HG03558 (cell line): Measurements from ENCODE around the gene GCK.

ENCODE experiments used
- ATAC-seq: cut with Tn5 transposase; IDR thresholded peaks from one replicate; pipeline ENCODE4 v1.9.1; 2021; ENCODE audit warnings: moderate number of reproducible peaks; ENCODE audit not compliant: unreplicated experiment; ENCODE audit errors: extremely low read depth

GCK gene

GRCh38 chr7:44223362-44224079 lies 34.3 kb upstream of the GCK start:
- no peak for ATAC-seq

- ATAC-seq = no peak
Observed at GRCh38 chr7:44222776-44223261, 33.6 kb upstream of the GCK start.

GRCh38 chr7:44222074-44222473 lies 32.8 kb upstream of the GCK start:
- ATAC-seq = no peak

DNA sequence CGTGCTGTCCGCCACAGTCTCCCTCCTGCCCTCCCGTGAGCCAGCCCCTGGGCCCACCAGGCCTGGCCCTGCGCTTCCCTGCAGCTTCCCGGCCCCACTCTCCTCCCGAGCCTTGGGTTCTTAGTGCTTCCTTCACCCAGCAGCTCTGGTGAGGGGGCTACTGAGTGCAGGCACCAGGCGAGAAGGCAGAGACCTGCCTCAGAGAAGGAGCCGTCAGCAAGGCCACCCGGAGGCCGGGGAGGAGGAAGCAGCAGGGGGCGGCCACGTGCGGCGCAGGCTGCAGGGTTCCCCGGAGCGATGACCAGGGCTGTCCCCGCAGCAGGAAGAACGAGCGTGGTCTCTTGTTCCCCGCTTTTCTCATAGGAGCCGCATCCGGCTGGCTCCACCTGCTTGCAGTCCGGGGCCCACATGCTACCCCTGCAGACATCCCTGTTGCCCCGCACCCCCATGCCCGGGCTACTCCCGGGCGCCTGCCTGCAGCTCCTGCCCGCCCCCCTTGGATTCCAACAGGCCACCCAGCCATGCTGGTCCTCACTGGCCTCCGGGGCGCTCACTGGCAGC lies 32.1 kb upstream of the GCK start:
- ATAC-seq = no peak

- ATAC-seq = no peak
Observed at GRCh38 chr7:44220358-44221112, 31.3 kb upstream of the GCK start.

DNA sequence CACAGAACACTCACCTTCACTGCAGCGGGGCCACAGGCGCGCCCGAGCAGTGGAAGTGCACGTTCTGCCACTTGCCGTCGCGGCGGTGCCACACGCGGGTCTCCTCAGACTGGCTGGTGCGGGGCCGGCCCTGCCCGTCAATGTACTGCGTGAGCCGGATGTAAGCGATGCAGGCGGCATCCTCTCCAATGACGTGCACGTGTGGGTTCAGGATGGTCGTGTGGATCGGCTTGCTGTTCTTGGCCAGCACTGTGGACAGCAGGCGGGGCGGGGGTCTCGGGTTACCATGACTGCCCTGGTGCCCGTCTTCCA lies 30.8 kb upstream of the GCK start:
- ATAC-seq = no peak

DNA sequence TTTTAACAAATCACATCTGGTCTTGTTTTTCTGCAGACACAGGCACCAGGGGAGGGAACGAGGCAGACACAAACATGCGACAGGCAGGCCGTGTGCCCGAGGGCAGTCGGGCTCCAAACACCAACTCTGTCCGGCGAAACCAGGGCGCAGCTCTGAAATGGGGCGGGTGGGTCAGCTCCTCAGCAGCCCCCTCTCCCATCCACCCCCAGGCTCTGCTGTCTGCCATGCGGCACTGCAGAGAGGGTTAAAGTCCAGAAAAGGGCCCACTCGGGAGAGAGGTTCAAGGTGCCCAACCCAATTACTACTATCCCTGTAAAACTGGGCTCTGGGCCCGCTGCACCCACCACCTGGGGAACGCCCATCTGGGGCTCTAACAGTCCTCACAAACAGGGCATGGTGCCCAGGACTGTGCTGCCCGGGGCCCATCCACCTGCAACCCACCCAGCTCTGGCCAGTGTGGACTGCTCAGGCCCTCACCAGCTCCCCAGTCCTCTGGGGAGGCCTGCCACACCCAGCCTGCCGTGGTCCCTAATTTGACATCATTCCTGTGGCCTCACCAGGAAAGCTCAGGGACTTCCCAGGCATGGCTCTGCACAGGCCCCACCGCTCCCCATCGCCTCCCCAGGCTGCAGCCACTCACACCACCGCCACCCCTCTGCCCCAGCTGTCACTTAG lies 30.3 kb upstream of the GCK start:
- ATAC-seq = no peak

DNA sequence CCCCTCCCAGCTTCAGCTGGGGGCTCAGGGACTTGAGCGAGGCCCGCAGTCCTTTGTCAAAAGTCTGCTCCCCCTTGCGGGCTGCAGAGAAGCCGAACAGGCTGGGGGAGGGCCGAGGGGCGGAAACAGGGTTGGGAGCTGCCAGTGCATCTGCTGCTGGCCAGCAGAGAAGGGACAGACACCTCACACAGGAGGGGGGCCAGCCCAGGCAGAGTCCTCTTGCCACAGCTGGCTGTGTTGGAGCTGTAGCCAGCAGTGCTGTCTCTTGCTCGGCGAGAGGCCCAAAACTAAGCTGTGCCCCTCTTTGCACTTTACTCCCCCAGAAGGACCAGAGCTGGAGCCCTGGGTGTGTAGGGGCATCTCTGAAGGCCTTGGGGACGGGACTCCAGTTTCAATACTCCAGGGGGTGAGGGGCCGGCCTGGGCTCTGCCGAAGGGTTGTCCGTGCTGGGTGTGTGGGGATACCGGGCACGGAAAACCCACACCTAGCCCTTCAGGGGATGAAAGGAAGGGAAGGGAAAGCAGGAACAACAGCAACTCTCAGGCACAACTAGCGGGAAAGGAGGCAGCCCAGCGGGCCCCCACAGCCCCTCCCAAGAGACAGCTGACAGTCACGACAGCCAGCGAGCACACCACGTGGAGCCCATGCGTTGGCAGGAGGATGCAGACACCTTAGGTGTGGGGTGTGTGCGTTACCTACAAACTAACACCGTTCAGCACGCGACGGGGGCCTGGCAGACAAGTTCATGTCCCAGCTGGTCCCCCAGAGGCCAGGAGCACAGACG lies 29.4 kb upstream of the GCK start:
- no peak for ATAC-seq

DNA sequence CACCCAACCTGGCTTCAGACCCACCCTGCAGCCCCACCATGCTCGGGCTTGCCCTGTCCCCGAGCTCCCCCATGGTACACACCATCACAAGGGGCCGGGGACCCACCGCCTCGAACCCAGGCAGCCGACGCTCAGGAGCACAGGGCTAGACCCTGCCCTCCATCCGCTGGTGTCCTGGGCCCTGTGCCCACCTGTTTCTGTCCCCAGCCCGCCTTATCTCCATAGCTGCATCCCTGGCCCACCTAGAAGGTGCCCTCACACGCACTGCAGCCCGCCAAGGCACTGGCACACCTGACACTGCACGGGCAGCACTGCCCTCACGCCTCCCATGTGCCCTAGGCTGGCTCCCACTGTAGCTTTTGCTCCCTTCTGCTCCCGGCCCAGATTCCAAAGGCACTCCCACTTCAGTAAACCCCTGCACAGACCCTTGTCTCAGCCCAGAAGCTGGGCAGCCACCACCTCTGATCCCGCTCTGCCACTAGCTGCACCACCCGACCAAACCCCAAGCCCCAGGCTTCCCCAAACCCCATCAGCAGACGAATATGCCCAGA lies 28.7 kb upstream of the GCK start:
- no peak for ATAC-seq

GRCh38 chr7:44217223-44217714 lies 28.0 kb upstream of the GCK start:
- ATAC-seq = no peak

GRCh38 chr7:44216521-44217222 lies 27.4 kb upstream of the GCK start:
- ATAC-seq = no peak

- ATAC-seq = no peak
Observed at GRCh38 chr7:44216019-44216418, 26.8 kb upstream of the GCK start.

DNA sequence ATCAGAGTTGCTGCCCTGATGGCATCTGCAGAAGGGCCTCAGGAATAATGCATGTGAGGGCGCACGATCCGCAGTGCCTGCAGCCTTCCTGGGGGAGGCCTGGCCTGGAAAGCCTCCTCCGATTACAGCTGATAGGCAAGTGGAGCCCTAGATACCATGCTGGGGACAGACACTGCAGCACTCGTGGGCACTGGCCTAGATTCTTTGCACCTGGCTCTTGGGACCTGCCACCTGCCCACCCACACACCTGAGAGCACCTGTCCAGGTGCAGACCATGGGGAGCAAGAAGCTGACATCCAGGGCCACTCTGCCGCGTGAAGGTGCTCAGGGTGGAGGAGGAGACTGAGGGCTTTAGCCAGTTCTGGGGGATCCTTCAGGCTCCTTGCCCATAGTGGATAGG lies 26.3 kb upstream of the GCK start:
- ATAC-seq = no peak

DNA sequence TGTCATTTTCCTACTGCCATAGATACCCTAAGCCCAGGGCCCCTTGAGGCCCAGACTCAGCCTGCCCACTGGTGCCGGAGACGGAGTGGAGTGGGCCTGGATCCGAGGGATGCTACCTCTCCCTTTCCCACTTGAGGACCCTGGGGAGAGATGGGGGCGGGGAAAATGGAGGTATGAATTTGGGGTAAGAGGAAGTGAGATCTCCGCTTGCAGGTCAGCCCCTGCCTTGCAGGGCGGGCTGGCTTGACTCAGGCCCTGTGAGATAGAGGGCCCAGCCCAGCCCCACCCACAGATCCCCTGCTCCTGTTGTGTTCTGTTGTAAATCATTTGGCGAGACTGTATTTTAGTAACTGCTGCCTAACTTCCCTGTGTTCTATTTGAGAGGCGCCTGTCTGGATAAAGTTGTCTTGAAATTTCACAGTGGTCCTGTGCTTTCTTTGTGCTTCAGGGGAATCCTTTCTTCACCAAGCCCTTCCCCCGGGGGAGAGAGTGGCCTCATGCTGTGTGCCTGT lies 24.7 kb upstream of the GCK start:
- ATAC-seq = no peak

GRCh38 chr7:44213206-44213876 lies 24.1 kb upstream of the GCK start:
- ATAC-seq = no peak

- no peak for ATAC-seq
Observed at GRCh38 chr7:44212581-44213184, 23.4 kb upstream of the GCK start.

DNA sequence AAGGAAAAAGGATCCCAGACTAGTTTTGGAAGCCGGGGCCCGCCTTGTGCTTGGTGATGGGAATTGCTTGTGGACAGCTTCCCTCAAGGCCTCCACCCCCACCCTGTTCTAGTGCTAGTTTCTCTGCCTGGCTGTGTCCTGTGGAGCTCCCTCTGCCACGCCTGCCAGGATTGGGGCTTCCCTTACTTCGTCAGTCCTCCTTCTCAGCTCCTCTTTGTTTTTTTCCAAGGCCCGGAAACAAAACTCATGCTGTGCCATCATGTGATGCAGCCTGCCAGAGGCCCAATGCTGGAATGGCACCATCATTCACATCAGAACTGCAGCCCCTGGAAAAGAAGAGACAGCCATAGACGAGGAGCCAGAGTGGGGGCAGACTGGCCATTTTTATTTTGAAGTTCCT lies 22.8 kb upstream of the GCK start:
- no peak for ATAC-seq

DNA sequence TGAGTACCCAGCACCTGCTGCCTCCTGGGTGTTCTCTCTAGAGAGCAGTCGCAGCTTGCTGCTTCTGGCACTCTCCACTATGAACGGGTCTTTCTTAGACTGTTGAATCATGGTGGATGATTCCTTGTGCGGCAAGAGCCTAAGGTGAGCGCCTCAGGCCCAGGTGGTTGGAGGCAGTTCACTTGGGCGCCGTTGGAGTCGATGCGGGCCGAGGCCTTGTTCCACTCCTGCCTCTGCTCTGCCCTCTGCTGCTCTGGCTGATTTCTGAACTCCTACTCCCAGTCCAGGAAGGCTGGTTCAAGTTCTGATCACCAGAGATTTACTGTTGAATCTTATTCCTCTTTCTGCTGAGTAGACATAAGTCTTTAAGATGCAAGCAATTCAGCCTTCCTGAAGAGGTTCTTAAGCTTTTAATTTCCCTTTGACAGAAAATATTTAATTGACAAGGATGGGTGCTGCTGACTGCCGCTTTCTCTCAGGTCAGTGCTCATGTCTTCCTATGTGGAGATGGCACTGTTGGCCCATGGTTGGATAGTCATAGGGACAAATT lies 22.0 kb upstream of the GCK start:
- ATAC-seq = no peak
